HepG2 (cell line): ENCODE measurements around the gene ZNF883. TPM values are rescaled to one million over a fixed set of nuclear protein-coding genes. Genes with fewer than 3 reads are reported as not detected.

Experiments
- ATAC-seq: fragments of 200-7000 bp; cut with Tn5 transposase; 3 replicates; pipeline ENCODE4 v1.9.1; 2020; ENCODE audit warnings: mild to moderate bottlenecking, moderate library complexity
- BruUV-seq: library from RNA; stranded (reverse); fragments of 400-500 nt; replicated peaks from 2 replicates; lab custom pipeline; 2021; lab: Mats Ljungman, UMichigan
- CTCF ChIA-PET: fragments of 300-600 bp; formaldehyde crosslinking; extraction: SDS; loops from one replicate; lab custom pipeline; 2021; ENCODE audit warnings: low total read pairs, inconsistent platforms, low intra/inter-chr PET ratio; lab: Yijun Ruan, JAX
- POLR2A ChIA-PET: fragments of 350-600 bp; sonication (Branson Sonifier 250); formaldehyde crosslinking; loops from one replicate; lab custom pipeline; 2020; ENCODE audit warnings: antibody characterized with exemption, inconsistent platforms; lab: Yijun Ruan, JAX
- DNase-seq: peaks from one replicate; pipeline ENCODE4 v3.0.0-alpha.2; 2015; ENCODE audit warnings: low spot score
- FAIRE-seq: peaks from 3 replicates; lab custom pipeline; 2011; peaks lifted over from hg19 to GRCh38; lab: Jason Lieb, UNC
- H2AFZ ChIP-seq: one replicate; pipeline ENCODE4 v1.6.1; 2011; ENCODE audit warnings: low read length, inconsistent platforms
- H3K27ac ChIP-seq: fragments of 300-600 bp; 3 replicates; pipeline ENCODE4 v1.8.0; 2011; ENCODE audit warnings: mixed run types, mild to moderate bottlenecking, mixed read lengths, low read length, inconsistent platforms; ENCODE audit not compliant: insufficient read depth; ENCODE audit errors: extremely low read length
- H3K27me3 ChIP-seq, 2 experiments: fragments of 200-600 bp in 1 of 2; 2 replicates in 1 of 2; 3 replicates in 1 of 2; pipeline versions ENCODE4 v1.6.0 to v1.8.0; 2011; ENCODE audit warnings: low read length in 2 of 2, mild to moderate bottlenecking in 2 of 2, moderate library complexity in 2 of 2, inconsistent platforms in 1 of 2; ENCODE audit not compliant: insufficient read depth in 2 of 2, control insufficient read depth in 1 of 2
- H3K36me3 ChIP-seq, 2 experiments: fragments of 200-600 bp in 1 of 2; replicated peaks in 1 of 2; 2 replicates in 1 of 2; 3 replicates in 1 of 2; pipeline versions ENCODE4 v1.5.1 to v1.8.0; 2011; ENCODE audit warnings: low read length in 2 of 2, inconsistent platforms in 1 of 2; ENCODE audit not compliant: insufficient read depth in 2 of 2, control insufficient read depth in 1 of 2
- H3K4me1 ChIP-seq: 2 replicates; pipeline ENCODE4 v1.5.1; 2012; ENCODE audit warnings: low read length, inconsistent platforms; ENCODE audit not compliant: insufficient read depth
- H3K4me2 ChIP-seq: 2 replicates; pipeline ENCODE4 v1.6.0; 2011; ENCODE audit warnings: low read depth, low read length, inconsistent platforms
- H3K4me3 ChIP-seq, 3 experiments: fragments of 200-600 bp in 1 of 3; sonication (generic), shearing (Covaris generic) in 1 of 3; replicated peaks in 1 of 3; 2 replicates each; pipeline ENCODE4 v1.5.1; 2011 to 2016; ENCODE audit warnings: low read length in 3 of 3, inconsistent platforms in 2 of 3, low read depth in 2 of 3, mild to moderate bottlenecking in 2 of 3, control low read depth in 1 of 3, mixed read lengths in 1 of 3; ENCODE audit not compliant: insufficient read depth in 1 of 3
- H3K79me2 ChIP-seq: one replicate; pipeline ENCODE4 v1.6.1; 2011; ENCODE audit warnings: low read length, inconsistent platforms; ENCODE audit not compliant: insufficient read depth
- H3K9ac ChIP-seq: 2 replicates; pipeline ENCODE4 v1.6.0; 2011; ENCODE audit warnings: mild to moderate bottlenecking, low read depth, low read length, inconsistent platforms; ENCODE audit not compliant: insufficient read depth
- H3K9me3 ChIP-seq: 2 replicates; pipeline ENCODE4 v1.5.1; 2012; ENCODE audit warnings: mild to moderate bottlenecking, low read length
- H4K20me1 ChIP-seq: 2 replicates; pipeline ENCODE4 v1.6.0; 2011; ENCODE audit warnings: inconsistent platforms, mild to moderate bottlenecking, low read length, moderate library complexity; ENCODE audit not compliant: insufficient read depth
- ARNT ChIP-seq: fragments of 450-650 bp; IDR thresholded peaks from 2 replicates; pipeline ENCODE4 v1.6.1; 2017
- HBP1 ChIP-seq: IDR thresholded peaks from 2 replicates; pipeline ENCODE4 v1.6.1; 2016; ENCODE audit warnings: low read depth, control low read depth
- HNF1B ChIP-seq: sonication (generic); formaldehyde crosslinking; IDR thresholded peaks from 2 replicates; pipeline ENCODE4 v1.5.1; 2020; ENCODE audit warnings: mild to moderate bottlenecking, moderate library complexity, missing genetic modification reagents
- HNF4A ChIP-seq: sonication (generic); formaldehyde crosslinking; IDR thresholded peaks from 2 replicates; pipeline ENCODE4 v1.4.0; 2020; ENCODE audit warnings: missing genetic modification reagents
- MAFK ChIP-seq, 2 experiments: IDR thresholded peaks in 1 of 2; conservative IDR thresholded peaks in 1 of 2; 2 replicates each; pipeline ENCODE4 v1.6.1; 2011; ENCODE audit warnings: improper control_type of control experiment in 2 of 2, low read length in 2 of 2
- MYC ChIP-seq: sonication (generic); formaldehyde crosslinking; IDR thresholded peaks from 2 replicates; pipeline ENCODE4 v1.9.0; 2021; ENCODE audit warnings: missing genetic modification reagents, borderline replicate concordance
- RAD51 ChIP-seq: fragments of 450-650 bp; IDR thresholded peaks from 2 replicates; pipeline ENCODE4 v1.6.1; 2016; ENCODE audit warnings: borderline replicate concordance
- RFX1 ChIP-seq: fragments of 450-650 bp; IDR thresholded peaks from 2 replicates; pipeline ENCODE4 v1.6.1; 2017
- SMARCC2 ChIP-seq: fragments of 450-650 bp; IDR thresholded peaks from 2 replicates; pipeline ENCODE4 v1.6.1; 2017; ENCODE audit warnings: antibody characterized with exemption, mild to moderate bottlenecking
- SNAI1 ChIP-seq: sonication (generic); formaldehyde crosslinking; IDR thresholded peaks from 2 replicates; pipeline ENCODE4 v1.5.0; 2020; ENCODE audit warnings: mild to moderate bottlenecking, missing genetic modification reagents, borderline replicate concordance
- SNAPC2 ChIP-seq: sonication (generic); formaldehyde crosslinking; IDR thresholded peaks from 2 replicates; pipeline ENCODE4 v1.8.1; 2022; ENCODE audit warnings: mild to moderate bottlenecking, missing genetic modification reagents
- ZNF367 ChIP-seq: sonication (generic); formaldehyde crosslinking; IDR thresholded peaks from 2 replicates; pipeline ENCODE4 v1.4.0; 2020; ENCODE audit warnings: missing genetic modification reagents, borderline replicate concordance
- ZNF441 ChIP-seq: sonication (generic); formaldehyde crosslinking; IDR thresholded peaks from 2 replicates; pipeline ENCODE4 v1.7.0; 2021; ENCODE audit warnings: missing genetic modification reagents, borderline replicate concordance
- ZNF503 ChIP-seq: sonication (generic); formaldehyde crosslinking; IDR thresholded peaks from 2 replicates; pipeline ENCODE4 v1.4.0; 2020; ENCODE audit warnings: missing genetic modification reagents
- ZNF777 ChIP-seq: sonication (generic); formaldehyde crosslinking; IDR thresholded peaks from 2 replicates; pipeline ENCODE4 v1.4.0; 2020; ENCODE audit warnings: missing genetic modification reagents
- ZSCAN12 ChIP-seq: sonication (generic); formaldehyde crosslinking; IDR thresholded peaks from 2 replicates; pipeline ENCODE4 v1.9.0; 2021; ENCODE audit warnings: mild to moderate bottlenecking, missing genetic modification reagents
- WGBS: methylation state at CpG from one replicate; pipeline ENCODE4 v1.1.6; 2017; ENCODE audit warnings: low lambda C conversion rate; 5-methylcytosine and 5-hydroxymethylcytosine counted together
- in situ Hi-C: cut with HindIII; loops from 2 replicates; pipeline ENCODE4 v1.10.0; 2017; ENCODE audit warnings: low pct_unique_long_range_greater_than_20kb; ENCODE audit not compliant: extremely low pct_ligation_motif_present
- intact Hi-C: fragments of 100-400 bp; cut with micrococcal nuclease; formaldehyde crosslinking; loops from one replicate; pipeline ENCODE4 v1.10.0; 2022; ENCODE audit not compliant: unreplicated experiment
- polyA plus RNA-seq, 8 experiments: library from polyadenylated mRNA; depleted of rRNA in 3 of 8; stranded (reverse) in 7 of 8; unstranded in 1 of 8; fragments of >200 nt; fragmentation: Illumina TruSeq in 4 of 8; extraction: Trizol in 4 of 8; gene quantifications; 2 replicates each; pipeline versions ENCODE4 v1.2.1 to v1.2.3, GENCODE V29; 2011 to 2016; ENCODE audit warnings: low read depth in 4 of 8, missing spikeins in 1 of 8, mixed read lengths in 1 of 8; ENCODE audit not compliant: insufficient read depth in 1 of 8
- total RNA-seq, 5 experiments: library from RNA; depleted of rRNA; stranded (reverse); fragments of >200 nt; fragmentation: Illumina TruSeq; extraction: Trizol; gene quantifications; 2 replicates each; pipeline ENCODE4 v1.2.3, GENCODE V29; 2016; ENCODE audit warnings: low read depth in 1 of 5
- TF ChIP-seq, protein P1 (sequence below): sonication (generic); formaldehyde crosslinking; IDR thresholded peaks from 2 replicates; pipeline ENCODE4 v1.5.1; 2020; ENCODE audit warnings: missing genetic modification reagents, mild to moderate bottlenecking, borderline replicate concordance

ZNF883 gene
- total and polyA plus RNA-seq, 2 of the 13 experiments (the other 11 are each of a cell fraction or from before 2014, with no cell fraction given), result 5.3 to 10.0 TPM

DNA sequence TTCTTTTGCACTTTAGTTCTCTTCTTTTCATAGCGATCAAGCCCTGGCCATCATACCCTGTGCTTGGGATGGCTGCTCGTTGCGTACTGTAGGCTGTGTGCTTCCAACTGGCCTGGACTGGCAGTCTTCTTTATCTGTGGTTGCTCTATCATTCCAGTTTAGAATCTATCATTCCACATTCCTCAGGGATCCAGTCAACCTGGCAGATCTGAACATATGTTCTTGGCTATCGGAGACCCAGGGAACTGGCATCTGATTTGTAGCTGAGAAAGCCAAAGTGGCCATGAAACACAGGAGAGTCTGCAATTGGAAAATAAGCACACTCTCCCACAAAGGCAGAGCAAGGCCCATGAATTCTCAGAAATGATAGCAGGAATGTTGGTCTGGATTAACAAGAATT lies 98.7 kb downstream of the ZNF883 start:
- intact Hi-C loops, result no loop called here
- CTCF ChIA-PET, result no interaction called here
- no peaks in the 10 kb centered on the region for H3K79me2 ChIP-seq
- no peaks in the 10 kb centered on the region for H4K20me1 ChIP-seq
- no peak overlapping the region for H3K4me3 ChIP-seq
- ATAC-seq, result no peak
- WGBS, result 30% methylated on average over 4 of the region's 4 CpGs
- H3K9me3 ChIP-seq, result no peaks in the 10 kb centered on the region
- TF ChIP-seq SMARCC2, result no peak
- no peak for TF ChIP-seq SNAI1 (CRISPR knock-in tag)
- TF ChIP-seq SNAPC2 (CRISPR knock-in tag), result no peak
- no peak for TF ChIP-seq ARNT
- no peak for TF ChIP-seq RFX1
- no peak for TF ChIP-seq HNF1B (CRISPR knock-in tag)
- TF ChIP-seq, protein P1, sequence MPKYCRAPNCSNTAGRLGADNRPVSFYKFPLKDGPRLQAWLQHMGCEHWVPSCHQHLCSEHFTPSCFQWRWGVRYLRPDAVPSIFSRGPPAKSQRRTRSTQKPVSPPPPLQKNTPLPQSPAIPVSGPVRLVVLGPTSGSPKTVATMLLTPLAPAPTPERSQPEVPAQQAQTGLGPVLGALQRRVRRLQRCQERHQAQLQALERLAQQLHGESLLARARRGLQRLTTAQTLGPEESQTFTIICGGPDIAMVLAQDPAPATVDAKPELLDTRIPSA (CRISPR knock-in tag), result no peak
- TF ChIP-seq MYC (CRISPR knock-in tag), result no peak
- no peak for TF ChIP-seq MAFK (conservative IDR thresholded peaks at IDR 0.05 in 1 of 2, IDR thresholded peaks at IDR 0.05 in 1 of 2; ENCODE audit: low read length in 2 of 2)
- no peak for TF ChIP-seq ZNF503 (CRISPR knock-in tag)
- TF ChIP-seq HBP1 (CRISPR knock-in tag), result no peak
- TF ChIP-seq ZSCAN12 (CRISPR knock-in tag), result no peak
- TF ChIP-seq ZNF367 (CRISPR knock-in tag), result no peak
- no peak for TF ChIP-seq RAD51
- no peak for TF ChIP-seq ZNF441 (CRISPR knock-in tag)
- no peak for TF ChIP-seq HNF4A (CRISPR knock-in tag)
- no peak for TF ChIP-seq ZNF777 (CRISPR knock-in tag)
- TF ChIP-seq, all 625 proteins: peak for 0
- FAIRE-seq (no peak), DNase-seq (no peak)
- H3K27ac ChIP-seq, result no peak overlapping the region
- no peaks in the 10 kb centered on the region for H3K4me1 ChIP-seq
- no peak overlapping the region for H3K9ac ChIP-seq
- in situ Hi-C loops, result no loop called here
- H2AFZ ChIP-seq, result no peak overlapping the region
- no peak overlapping the region for H3K4me2 ChIP-seq
- no peaks in the 10 kb centered on the region; a peak in 1 of 5 replicates for H3K27me3 ChIP-seq
- H3K36me3 ChIP-seq, result no peaks in the 10 kb centered on the region
- POLR2A ChIA-PET, result no interaction called here
- BruUV-seq, result no TSS peak
